Naive B cell (primary cell): Measurements from ENCODE around the gene HMCN2. TPM values are rescaled to one million over a fixed set of nuclear protein-coding genes. Genes with fewer than 3 reads are reported as not detected.

Experiments used
- ATAC-seq, 2 donors: fragments of 150-1000 bp; cut with Tn5 transposase; 2 replicates each; pipeline ENCODE4 v1.10.0; 2021; ENCODE audit warnings: low read depth in 2 of 2, mild to moderate bottlenecking in 2 of 2, moderate library complexity in 2 of 2
- DNase-seq: peaks from one replicate; pipeline ENCODE4 v3.0.0; 2022
- H3K27ac Mint-ChIP-seq, 6 donors: one replicate each; pipeline ENCODE4 v1.8.0; 2020 to 2022; ENCODE audit warnings: mild to moderate bottlenecking in 6 of 6, mixed read lengths in 6 of 6, moderate library complexity in 5 of 6, inconsistent platforms in 2 of 6
- H3K27me3 Mint-ChIP-seq, 3 donors: one replicate each; pipeline ENCODE4 v1.8.0; 2021 to 2022; ENCODE audit warnings: mixed read lengths in 3 of 3, mild to moderate bottlenecking in 1 of 3
- H3K36me3 Mint-ChIP-seq, 2 donors: one replicate each; pipeline ENCODE4 v1.8.0; 2020 to 2022; ENCODE audit warnings: mixed read lengths in 2 of 2, inconsistent platforms in 1 of 2, mild to moderate bottlenecking in 1 of 2
- H3K4me1 Mint-ChIP-seq, 3 donors: one replicate each; pipeline ENCODE4 v1.8.0; 2020 to 2022; ENCODE audit warnings: mixed read lengths in 3 of 3, inconsistent platforms in 1 of 3, mild to moderate bottlenecking in 1 of 3, moderate library complexity in 1 of 3
- H3K4me3 Mint-ChIP-seq, 8 donors: one replicate each; pipeline ENCODE4 v1.8.0; 2020 to 2022; ENCODE audit warnings: mild to moderate bottlenecking in 8 of 8, mixed read lengths in 8 of 8, moderate library complexity in 8 of 8, inconsistent platforms in 2 of 8
- H3K9me3 Mint-ChIP-seq, 7 donors: one replicate each; pipeline ENCODE4 v1.8.0; 2020 to 2022; ENCODE audit warnings: mixed read lengths in 7 of 7, mild to moderate bottlenecking in 5 of 7, inconsistent platforms in 2 of 7, moderate library complexity in 1 of 7
- polyA plus RNA-seq, 6 donors: library from polyadenylated mRNA; unstranded; fragments of 300-500 nt; fragmentation: Illumina TruSeq; gene quantifications; one replicate each; pipeline ENCODE4 v1.2.3, GENCODE V29; 2021; ENCODE audit warnings: low read depth in 6 of 6

Gene HMCN2
- polyA plus RNA-seq, 6 donors from 2014 or later, result not detected

- ATAC-seq (peak; percentile 82 to 90), DNase-seq (peak; percentile 36)
- H3K4me1 Mint-ChIP-seq, result peaks cover 0 to 2% (median 0%) of the 10 kb centered on the region in 3 donors
- peaks cover 0 to 10% of the 10 kb centered on the region in 2 donors for H3K36me3 Mint-ChIP-seq
- peak within 1 kb of the TSS; percentile 29 to 80 (median 73) for H3K4me3 Mint-ChIP-seq
- no peak within 1 kb of the TSS for H3K27ac Mint-ChIP-seq
- H3K9me3 Mint-ChIP-seq, result peaks cover 5 to 26% (median 19%) of the 10 kb centered on the region in 7 donors
- H3K27me3 Mint-ChIP-seq, result peaks cover 28 to 51% (median 49%) of the 10 kb centered on the region in 3 donors
These were observed 179.1 kb downstream of the HMCN2 start, which contains the start of gene ASS1 for GRCh38 chr9:130444565-130445221. ASS1 (plus strand) TSS chr9:130444961; CDS start chr9:130452229, 7,268 bp downstream.

GRCh38 chr9:130445268-130445983 is 179.9 kb downstream of the HMCN2 start:
- H3K36me3 Mint-ChIP-seq, result peaks cover 0 to 10% of the 10 kb centered on the region in 2 donors
- peak overlapping the region in 6 of 8 donors; percentile 21 to 80 (median 73) for H3K4me3 Mint-ChIP-seq
- DNase-seq, result no peak
- H3K27me3 Mint-ChIP-seq, result peaks cover 27 to 52% (median 51%) of the 10 kb centered on the region in 3 donors
- H3K4me1 Mint-ChIP-seq, result peaks cover 0 to 2% (median 0%) of the 10 kb centered on the region in 3 donors
- H3K27ac Mint-ChIP-seq, result no peak overlapping the region
- H3K9me3 Mint-ChIP-seq, result peaks cover 5 to 19% (median 14%) of the 10 kb centered on the region in 7 donors
- ATAC-seq, result no peak

DNA sequence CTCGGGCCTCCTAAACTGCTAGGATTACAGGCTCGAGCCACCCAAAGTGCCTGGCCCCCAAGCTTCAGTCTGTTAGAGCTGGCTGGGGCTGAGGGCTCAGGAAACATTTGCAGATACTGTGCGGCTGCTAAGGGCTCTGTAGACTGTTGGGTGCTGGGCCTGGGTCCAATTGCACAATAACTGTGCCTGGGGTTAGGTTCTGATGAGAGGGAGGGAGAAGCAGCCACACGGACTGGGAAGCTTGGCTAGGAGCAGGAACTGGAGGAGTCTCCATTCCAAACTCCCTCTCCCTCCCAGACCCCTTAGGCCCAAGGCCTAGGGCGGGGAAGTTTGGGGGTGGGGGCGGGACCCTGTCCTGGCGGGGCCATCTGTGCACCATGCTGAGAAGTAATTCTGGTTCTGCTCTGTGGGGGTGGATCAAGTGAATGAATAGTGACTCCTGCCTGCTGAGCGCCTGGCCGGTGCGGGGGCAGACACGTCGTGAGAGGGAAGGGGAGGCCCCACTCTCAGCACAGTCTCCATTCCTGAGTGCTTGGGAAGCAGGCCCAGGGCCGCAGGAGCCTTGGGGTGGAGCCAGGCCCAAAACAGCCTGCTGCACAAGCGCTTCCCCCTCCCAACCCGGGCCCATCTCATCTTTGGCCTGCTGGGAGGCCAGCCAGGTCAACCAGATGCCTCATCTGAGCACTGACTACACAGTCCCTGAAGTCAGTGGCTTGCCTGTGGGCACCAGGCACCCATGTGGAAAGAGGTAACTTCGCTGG is 180.7 kb downstream of the HMCN2 start:
- H3K4me3 Mint-ChIP-seq, result peak overlapping the region; percentile 64 to 84 (median 75)
- DNase-seq, result no peak
- H3K9me3 Mint-ChIP-seq, result peaks cover 5 to 11% (median 9%) of the 10 kb centered on the region in 7 donors
- H3K27me3 Mint-ChIP-seq, result peaks cover 27 to 60% (median 51%) of the 10 kb centered on the region in 3 donors
- ATAC-seq, result no peak
- H3K36me3 Mint-ChIP-seq, result peaks cover 0 to 10% of the 10 kb centered on the region in 2 donors
- H3K27ac Mint-ChIP-seq, result no peak overlapping the region
- H3K4me1 Mint-ChIP-seq, result peaks cover 0 to 2% (median 0%) of the 10 kb centered on the region in 3 donors

DNA sequence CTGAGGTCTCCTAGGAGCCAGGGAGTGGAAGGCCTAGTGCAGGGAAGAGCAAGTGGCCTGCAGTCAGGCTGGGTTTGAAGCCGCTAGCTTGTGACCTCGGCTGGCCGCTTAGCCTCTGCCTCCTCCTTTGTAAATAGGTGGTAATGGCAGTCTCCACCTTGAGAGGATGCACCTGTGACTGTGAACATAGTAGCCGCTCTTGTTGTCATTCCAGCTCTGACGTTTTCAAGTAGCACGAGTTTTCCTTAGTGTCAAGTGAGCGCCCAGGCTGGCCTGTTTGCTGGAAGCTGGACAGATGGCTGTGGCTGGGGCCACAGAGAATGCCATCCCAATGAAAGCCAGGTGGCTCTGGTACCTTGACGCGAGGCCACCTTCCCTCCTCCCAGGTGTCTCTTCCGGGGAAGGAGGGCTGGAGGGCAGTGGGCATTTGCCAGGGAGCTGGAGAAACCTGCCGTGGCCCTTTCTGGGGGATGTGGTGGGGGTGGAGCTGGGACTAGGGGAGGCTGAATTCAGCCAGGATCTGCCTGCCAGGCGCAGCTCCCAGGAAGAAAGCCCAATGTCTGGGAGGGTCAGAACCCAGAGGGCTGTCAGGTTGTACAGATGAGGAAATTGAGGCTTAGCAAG is 181.7 kb downstream of the HMCN2 start:
- Mint-ChIP-seq H3K27me3 (peaks cover 22 to 56% (median 46%) of the 10 kb centered on the region in 3 donors), H3K36me3 (peaks cover 0 to 2% of the 10 kb centered on the region in 2 donors), H3K4me3 (peak overlapping the region in 1 of 8 donors; percentile 30), H3K27ac (no peak overlapping the region), H3K9me3 (peaks cover 0 to 2% (median under 1%) of the 10 kb centered on the region in 7 donors), H3K4me1 (peaks cover 0 to 2% (median 0%) of the 10 kb centered on the region in 3 donors)
- no peak for ATAC-seq
- DNase-seq, result no peak

DNA sequence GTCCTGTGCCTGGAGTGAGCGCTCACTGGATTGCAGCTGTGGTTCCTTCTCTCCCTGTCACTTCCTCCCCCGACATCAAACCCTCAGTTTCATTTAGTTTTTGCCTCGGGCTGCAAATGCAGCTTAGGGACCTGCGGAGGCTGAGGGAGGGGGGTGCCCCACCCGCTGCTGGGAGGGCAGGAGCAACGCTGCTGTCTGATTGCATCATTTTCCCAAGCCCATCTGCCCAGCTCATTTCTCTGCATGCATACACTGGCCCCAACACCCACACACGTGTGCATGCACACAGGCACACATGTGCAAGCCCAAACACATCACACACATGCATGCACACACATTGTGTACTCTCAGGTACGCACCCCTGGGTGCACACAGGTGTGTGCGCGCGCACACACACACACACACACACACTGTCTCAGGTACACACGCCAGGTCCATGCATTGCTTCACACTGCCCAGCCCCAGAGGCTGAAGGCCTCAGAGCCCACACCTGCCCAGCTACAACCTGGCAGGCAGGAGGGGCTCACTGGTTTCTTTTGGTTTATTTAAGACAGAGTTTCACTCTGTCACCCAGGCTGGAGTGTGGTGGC is 182.6 kb downstream of the HMCN2 start:
- ATAC-seq, result no peak
- Mint-ChIP-seq H3K27me3 (peaks cover 27 to 63% (median 49%) of the 10 kb centered on the region in 3 donors), H3K4me3 (no peak overlapping the region), H3K36me3 (no peaks in the 10 kb centered on the region), H3K9me3 (no peaks in the 10 kb centered on the region), H3K4me1 (peaks cover 0 to 2% (median 0%) of the 10 kb centered on the region in 3 donors), H3K27ac (no peak overlapping the region)
- no peak for DNase-seq

- Mint-ChIP-seq H3K27me3 (peaks cover 21 to 59% (median 46%) of the 10 kb centered on the region in 3 donors), H3K9me3 (no peaks in the 10 kb centered on the region)
These were observed 183.4 kb downstream of the HMCN2 start for GRCh38 chr9:130448771-130449603.

GRCh38 chr9:130450344-130451003 is 184.9 kb downstream of the HMCN2 start:
- peaks cover 0 to 2% (median 0%) of the 10 kb centered on the region in 3 donors for H3K4me1 Mint-ChIP-seq
- no peaks in the 10 kb centered on the region for H3K9me3 Mint-ChIP-seq
- peaks cover 21 to 58% (median 46%) of the 10 kb centered on the region in 3 donors for H3K27me3 Mint-ChIP-seq
- H3K27ac Mint-ChIP-seq, result no peak overlapping the region
- ATAC-seq (no peak), DNase-seq (no peak)
- H3K36me3 Mint-ChIP-seq, result no peaks in the 10 kb centered on the region
- no peak overlapping the region for H3K4me3 Mint-ChIP-seq

More at GRCh38 chr9:130448771-130449603, 183.4 kb downstream of the HMCN2 start:
- Mint-ChIP-seq H3K36me3 (no peaks in the 10 kb centered on the region), H3K27ac (peak overlapping the region in 1 of 6 donors; percentile 51), H3K4me1 (peaks cover 0 to 2% (median 0%) of the 10 kb centered on the region in 3 donors), H3K4me3 (no peak overlapping the region)
- ATAC-seq (no peak), DNase-seq (no peak)

DNA sequence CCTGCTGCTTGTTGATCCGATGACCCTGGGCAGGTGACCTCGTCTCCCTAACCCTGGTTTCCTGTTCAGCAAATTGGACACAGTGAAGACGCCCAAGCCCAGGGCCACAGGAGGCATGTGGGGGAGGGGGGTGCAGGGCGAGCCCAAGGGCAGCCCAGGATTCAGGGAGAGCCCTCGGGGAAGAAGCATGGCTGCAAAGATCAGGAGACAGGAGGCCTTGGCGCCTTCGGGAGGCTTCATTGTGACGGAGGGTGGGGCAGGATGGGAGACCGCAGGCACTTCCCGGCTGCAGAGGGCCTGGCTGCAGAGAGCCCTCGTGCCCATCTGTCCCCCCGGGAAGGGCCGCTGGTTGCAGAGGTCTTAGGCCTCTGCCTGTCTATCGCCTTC is 185.4 kb downstream of the HMCN2 start:
- peaks cover 17 to 54% (median 40%) of the 10 kb centered on the region in 3 donors for H3K27me3 Mint-ChIP-seq
- no peak overlapping the region for H3K4me3 Mint-ChIP-seq
- no peaks in the 10 kb centered on the region for H3K9me3 Mint-ChIP-seq
- DNase-seq (no peak), ATAC-seq (no peak)
- H3K4me1 Mint-ChIP-seq, result peaks cover 0 to under 1% (median 0%) of the 10 kb centered on the region in 3 donors
- no peak overlapping the region for H3K27ac Mint-ChIP-seq
- no peaks in the 10 kb centered on the region for H3K36me3 Mint-ChIP-seq

- H3K9me3 Mint-ChIP-seq, result no peaks in the 10 kb centered on the region
- no peaks in the 10 kb centered on the region for H3K4me1 Mint-ChIP-seq
- H3K27ac Mint-ChIP-seq, result peak overlapping the region in 1 of 6 donors; percentile 87
These were observed 186.2 kb downstream of the HMCN2 start for GRCh38 chr9:130451509-130452388.

GRCh38 chr9:130452835-130453234 is 187.3 kb downstream of the HMCN2 start:
- Mint-ChIP-seq H3K4me3 (no peak overlapping the region), H3K27me3 (peaks cover 8 to 41% (median 23%) of the 10 kb centered on the region in 3 donors), H3K36me3 (no peaks in the 10 kb centered on the region), H3K9me3 (no peaks in the 10 kb centered on the region), H3K4me1 (no peaks in the 10 kb centered on the region), H3K27ac (peak overlapping the region in 1 of 6 donors; percentile 65)
- ATAC-seq (no peak), DNase-seq (no peak)

More at GRCh38 chr9:130451509-130452388, 186.2 kb downstream of the HMCN2 start:
- H3K4me3 Mint-ChIP-seq, result peak overlapping the region in 1 of 8 donors; percentile 47
- no peak for DNase-seq
- H3K27me3 Mint-ChIP-seq, result peaks cover 13 to 47% (median 34%) of the 10 kb centered on the region in 3 donors
- no peaks in the 10 kb centered on the region for H3K36me3 Mint-ChIP-seq
- ATAC-seq, result no peak

DNA sequence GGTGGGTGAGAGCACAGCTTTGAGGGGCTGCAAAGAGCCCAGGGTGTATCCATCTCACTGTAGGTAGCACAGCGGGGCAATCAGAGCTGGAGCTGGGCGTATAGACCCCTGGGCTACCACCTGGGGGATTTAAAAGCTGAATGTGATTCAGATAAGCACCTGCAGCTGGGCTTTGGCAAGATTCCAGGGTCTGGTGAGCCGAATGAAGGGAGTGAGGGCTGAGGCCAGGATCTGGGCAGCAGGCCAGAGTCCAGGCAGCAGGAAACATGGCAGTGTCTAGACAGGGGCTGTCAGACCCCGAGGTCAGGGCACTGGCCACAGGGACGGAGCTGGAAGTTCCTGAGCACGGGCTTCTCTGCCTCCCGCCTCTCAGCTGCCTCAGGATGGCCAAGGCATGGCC is 187.9 kb downstream of the HMCN2 start:
- H3K27me3 Mint-ChIP-seq, result peaks cover 4 to 41% (median 17%) of the 10 kb centered on the region in 3 donors
- no peak for DNase-seq
- no peaks in the 10 kb centered on the region for H3K36me3 Mint-ChIP-seq
- H3K9me3 Mint-ChIP-seq, result no peaks in the 10 kb centered on the region
- H3K4me1 Mint-ChIP-seq, result no peaks in the 10 kb centered on the region
- no peak overlapping the region for H3K4me3 Mint-ChIP-seq
- H3K27ac Mint-ChIP-seq, result no peak overlapping the region
- ATAC-seq, result no peak
